ENCODE data around the gene CNNM1. TPM values are rescaled to one million over a fixed set of nuclear protein-coding genes. Genes with fewer than 3 reads are reported as not detected.
A peak's percentile ranks its signal among the peaks of the same experiment; 100 is the strongest.

CNNM1 gene
- total RNA-seq, 1 experiment from 2014 or later = not detected

GRCh38 chr10:99337311-99337811, 8.2 kb downstream of the CNNM1 start:
- BruUV-seq (replicated peaks) = no TSS peak
- peak overlapping the region; percentile 45 for H3K27ac Mint-ChIP-seq (ENCODE audit: unreplicated experiment)
- peaks cover 8% of the 10 kb centered on the region for H3K9me3 Mint-ChIP-seq (ENCODE audit: unreplicated experiment)
- Histone ChIP-seq H3K9me3 (peaks cover 7% of the 10 kb centered on the region; the same call in 1 of the 2 replicates), H3K4me3 (ENCODE audit: low read depth, low read length) (no peak overlapping the region), H3K4me1 (peaks cover 8% of the 10 kb centered on the region), H3K36me3 (ENCODE audit: control insufficient read depth, insufficient read depth, low read length) (no peaks in the 10 kb centered on the region), H3K27me3 (replicated peaks; ENCODE audit: control insufficient read depth, insufficient read depth, low read length) (no peaks in the 10 kb centered on the region)
- peaks cover 9% of the 10 kb centered on the region for H3K4me1 Mint-ChIP-seq (ENCODE audit: low read depth, unreplicated experiment)
- H3K27me3 Mint-ChIP-seq (ENCODE audit: insufficient read depth, unreplicated experiment) = no peaks in the 10 kb centered on the region
- ChIA-PET CTCF (no interaction called here), POLR2A (no interaction called here)
- intact Hi-C loops (cut with micrococcal nuclease; ENCODE audit: unreplicated experiment) = no loop called here
- DNase-seq = no peak
- no peaks in the 10 kb centered on the region for H3K36me3 Mint-ChIP-seq (ENCODE audit: insufficient read depth, unreplicated experiment)
- no peak for TF ChIP-seq CTCF (IDR thresholded peaks at IDR 0.05; ENCODE audit: insufficient read depth in 1 of 2, low read depth in 1 of 2, low read length in 1 of 2, severe bottlenecking in 1 of 2, unreplicated experiment in 1 of 2)
- H3K4me3 Mint-ChIP-seq (ENCODE audit: unreplicated experiment) = no peak overlapping the region

- no TSS peak for BruUV-seq (replicated peaks)
- DNase-seq = no peak
- no peak overlapping the region for H3K4me3 Mint-ChIP-seq (ENCODE audit: unreplicated experiment)
- no peak overlapping the region for H3K27ac Mint-ChIP-seq (ENCODE audit: unreplicated experiment)
- no peak overlapping the region for H3K4me3 ChIP-seq (ENCODE audit: low read depth, low read length)
- H3K27me3 Mint-ChIP-seq (ENCODE audit: insufficient read depth, unreplicated experiment) = no peaks in the 10 kb centered on the region
- ChIA-PET POLR2A (no interaction called here), CTCF (no interaction called here)
- peaks cover 9% of the 10 kb centered on the region for H3K4me1 Mint-ChIP-seq (ENCODE audit: low read depth, unreplicated experiment)
- H3K9me3 Mint-ChIP-seq (ENCODE audit: unreplicated experiment) = peaks cover 8% of the 10 kb centered on the region
- H3K4me1 ChIP-seq = peaks cover 8% of the 10 kb centered on the region
- H3K27me3 ChIP-seq (replicated peaks; ENCODE audit: control insufficient read depth, insufficient read depth, low read length) = no peaks in the 10 kb centered on the region
- H3K36me3 ChIP-seq (ENCODE audit: control insufficient read depth, insufficient read depth, low read length) = no peaks in the 10 kb centered on the region
- H3K9me3 ChIP-seq = peaks cover 7% of the 10 kb centered on the region; the same call in 1 of the 2 replicates
- H3K36me3 Mint-ChIP-seq (ENCODE audit: insufficient read depth, unreplicated experiment) = no peaks in the 10 kb centered on the region
- intact Hi-C loops (cut with micrococcal nuclease; ENCODE audit: unreplicated experiment) = no loop called here
- TF ChIP-seq CTCF (IDR thresholded peaks at IDR 0.05; ENCODE audit: insufficient read depth in 1 of 2, low read depth in 1 of 2, low read length in 1 of 2, severe bottlenecking in 1 of 2, unreplicated experiment in 1 of 2) = no peak
Measured at GRCh38 chr10:99337901-99338300, 8.7 kb downstream of the CNNM1 start.

GRCh38 chr10:99339077-99339476, 9.9 kb downstream of the CNNM1 start:
- Mint-ChIP-seq H3K4me1 (ENCODE audit: low read depth, unreplicated experiment) (peaks cover 9% of the 10 kb centered on the region), H3K4me3 (ENCODE audit: unreplicated experiment) (no peak overlapping the region), H3K9me3 (ENCODE audit: unreplicated experiment) (peaks cover 8% of the 10 kb centered on the region), H3K27ac (ENCODE audit: unreplicated experiment) (no peak overlapping the region), H3K36me3 (ENCODE audit: insufficient read depth, unreplicated experiment) (no peaks in the 10 kb centered on the region), H3K27me3 (ENCODE audit: insufficient read depth, unreplicated experiment) (no peaks in the 10 kb centered on the region)
- Histone ChIP-seq H3K4me1 (peaks cover 8% of the 10 kb centered on the region), H3K27me3 (replicated peaks; ENCODE audit: control insufficient read depth, insufficient read depth, low read length) (no peaks in the 10 kb centered on the region), H3K9me3 (peaks cover 7% of the 10 kb centered on the region; the same call in 1 of the 2 replicates), H3K4me3 (ENCODE audit: low read depth, low read length) (no peak overlapping the region), H3K36me3 (ENCODE audit: control insufficient read depth, insufficient read depth, low read length) (no peaks in the 10 kb centered on the region)
- intact Hi-C loops (cut with micrococcal nuclease; ENCODE audit: unreplicated experiment) = no loop called here
- TF ChIP-seq CTCF (IDR thresholded peaks at IDR 0.05; ENCODE audit: insufficient read depth in 1 of 2, low read depth in 1 of 2, low read length in 1 of 2, severe bottlenecking in 1 of 2, unreplicated experiment in 1 of 2) = no peak
- POLR2A ChIA-PET = no interaction called here
- CTCF ChIA-PET = no interaction called here
- BruUV-seq (replicated peaks) = no TSS peak
- DNase-seq = no peak
